ENCODE measurements around the gene TLR5.

TLR5 gene

DNA sequence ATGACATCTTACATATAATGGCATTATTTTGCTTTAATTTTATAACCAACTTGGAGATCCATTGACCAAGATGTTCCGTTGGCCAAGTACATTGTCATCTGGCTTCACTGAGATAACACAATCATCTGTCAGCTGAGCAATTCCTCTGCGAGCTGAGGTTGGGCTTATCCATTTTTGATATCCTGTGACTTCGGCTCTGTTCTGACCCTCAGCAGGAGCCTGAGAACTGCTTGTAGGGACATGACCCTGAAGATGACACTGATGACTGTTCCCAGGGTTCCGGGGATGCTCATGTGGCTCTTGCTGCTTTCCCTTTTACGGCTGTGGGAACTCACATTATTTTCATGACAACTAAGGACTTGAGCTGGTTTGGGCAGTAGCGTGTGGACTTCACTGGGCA lies 51.2 kb downstream of the TLR5 start:
- no peak for TF ChIP-seq Cebpa-rat (IDR thresholded peaks at IDR 0.05)
- Histone ChIP-seq H3K36me3 (no peaks in the 10 kb centered on the region), H3K27me3 (no peaks in the 10 kb centered on the region), H3K9me3 (no peaks in the 10 kb centered on the region), H3K27ac (no peak overlapping the region), H3K9ac (no peak overlapping the region), H3K4me1 (peaks cover 12% of the 10 kb centered on the region), H4K20me1 (no peaks in the 10 kb centered on the region), H3K4me3 (no peak overlapping the region), H3K4me2 (no peak overlapping the region)

DNA sequence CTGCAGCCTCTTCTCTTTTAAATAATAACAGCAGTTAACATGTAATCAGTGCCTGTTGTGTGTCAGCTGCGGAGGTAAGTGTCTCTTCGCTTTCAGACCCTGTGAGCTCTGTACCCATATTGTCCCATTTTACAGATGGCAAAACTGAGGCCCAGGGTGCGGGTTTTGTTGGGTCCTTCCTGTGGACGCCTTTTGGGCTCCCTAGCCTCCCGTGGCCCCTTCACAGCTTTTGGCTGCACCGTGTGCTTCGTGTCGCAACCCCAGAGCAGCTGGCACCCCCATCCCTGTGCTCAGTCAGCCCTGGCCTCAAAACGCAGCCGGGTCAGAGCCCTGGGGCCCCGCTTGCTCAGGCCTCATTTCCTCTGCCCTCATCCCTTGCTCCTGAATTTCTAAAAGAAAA lies 53.8 kb downstream of the TLR5 start:
- no peak overlapping the region for H3K4me2 ChIP-seq
- no peaks in the 10 kb centered on the region for H3K27me3 ChIP-seq
- H4K20me1 ChIP-seq = no peaks in the 10 kb centered on the region
- H3K4me3 ChIP-seq = no peak overlapping the region
- H3K27ac ChIP-seq = no peak overlapping the region
- H3K9ac ChIP-seq = no peak overlapping the region
- H3K4me1 ChIP-seq = peaks cover 18% of the 10 kb centered on the region
- H3K36me3 ChIP-seq = no peaks in the 10 kb centered on the region
- no peaks in the 10 kb centered on the region for H3K9me3 ChIP-seq
- no peak for TF ChIP-seq Cebpa-rat (IDR thresholded peaks at IDR 0.05)

DNA sequence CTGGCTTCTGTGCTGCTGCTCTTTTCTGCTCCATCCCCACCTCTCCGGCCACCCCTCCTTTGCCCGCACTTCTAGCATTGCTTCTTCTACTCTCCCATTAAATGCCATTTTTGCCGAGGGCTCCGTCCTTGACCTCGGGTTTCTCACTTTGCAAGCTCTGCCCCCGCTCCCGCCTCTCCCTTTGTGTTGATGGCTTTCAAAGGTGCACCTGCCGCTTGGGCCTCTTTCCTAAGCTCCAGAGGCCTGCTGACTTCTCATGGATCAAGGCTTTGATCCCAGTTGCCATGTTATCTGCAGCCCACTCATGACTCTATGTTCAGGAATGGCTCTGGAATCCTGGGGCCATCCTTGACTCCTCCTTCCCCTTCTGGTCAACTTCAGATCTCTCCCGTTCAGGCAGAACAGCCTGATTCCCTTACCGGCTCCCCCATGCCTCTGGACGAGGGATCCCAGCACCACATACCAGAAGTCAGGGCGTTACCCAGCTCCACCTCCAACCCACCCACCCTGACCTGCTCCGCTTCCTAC lies 54.3 kb downstream of the TLR5 start:
- H3K4me3 ChIP-seq = no peak overlapping the region
- H3K4me1 ChIP-seq = peaks cover 18% of the 10 kb centered on the region
- TF ChIP-seq Cebpa-rat (IDR thresholded peaks at IDR 0.05) = no peak
- H4K20me1 ChIP-seq = no peaks in the 10 kb centered on the region
- no peak overlapping the region for H3K27ac ChIP-seq
- no peaks in the 10 kb centered on the region for H3K27me3 ChIP-seq
- H3K4me2 ChIP-seq = no peak overlapping the region
- no peaks in the 10 kb centered on the region for H3K9me3 ChIP-seq
- no peak overlapping the region for H3K9ac ChIP-seq
- no peaks in the 10 kb centered on the region for H3K36me3 ChIP-seq

DNA sequence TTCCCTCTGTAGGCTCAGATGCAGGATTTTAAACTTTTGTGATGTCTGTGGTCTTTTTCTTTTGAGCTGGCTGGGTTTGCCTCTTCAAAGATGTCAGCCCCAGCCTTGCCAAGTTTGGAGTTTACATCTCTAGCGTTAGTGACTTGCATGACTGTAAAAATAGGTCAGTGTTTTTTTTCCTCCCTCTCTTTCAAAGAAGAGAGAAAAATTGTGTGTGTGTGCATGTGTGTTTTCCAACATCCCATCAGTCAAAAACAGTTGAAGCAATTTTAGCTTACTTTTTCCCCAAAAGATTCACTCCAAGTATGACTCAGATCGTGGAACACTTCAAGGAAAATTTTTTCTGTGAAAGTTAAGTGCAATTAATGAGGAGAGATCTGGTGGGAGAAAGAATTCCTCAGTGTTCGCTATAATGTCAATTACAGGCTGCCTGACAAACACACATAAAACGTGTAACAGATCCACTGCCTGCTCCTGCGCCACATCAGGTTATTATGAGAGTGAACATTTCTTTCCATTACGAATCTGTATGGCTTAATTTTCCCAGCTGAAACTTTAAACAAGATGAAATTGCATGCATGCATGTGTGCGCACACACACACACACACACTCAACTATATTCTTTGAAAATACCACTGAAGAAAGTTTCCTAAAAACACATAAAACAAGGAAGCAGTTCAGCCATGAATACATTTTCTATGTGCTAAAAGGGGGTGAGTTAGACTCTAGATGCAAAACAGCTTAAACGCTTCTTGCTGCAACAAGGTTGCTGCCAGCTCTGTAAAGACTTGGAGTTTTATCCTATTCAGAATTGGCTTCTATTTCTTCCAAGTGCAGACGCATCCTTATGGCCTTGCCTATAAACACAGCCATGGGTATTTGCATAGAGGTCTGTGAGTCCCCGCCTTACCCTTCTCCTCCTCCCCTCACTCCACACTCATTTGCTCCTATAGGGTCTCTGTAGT lies 55.5 kb downstream of the TLR5 start:
- Histone ChIP-seq H3K4me1 (peaks cover 25% of the 10 kb centered on the region), H3K4me3 (no peak overlapping the region), H3K36me3 (no peaks in the 10 kb centered on the region), H3K27me3 (no peaks in the 10 kb centered on the region), H3K27ac (no peak overlapping the region), H3K9ac (no peak overlapping the region), H3K9me3 (no peaks in the 10 kb centered on the region), H3K4me2 (no peak overlapping the region), H4K20me1 (no peaks in the 10 kb centered on the region)
- TF ChIP-seq Cebpa-rat (IDR thresholded peaks at IDR 0.05) = no peak

DNA sequence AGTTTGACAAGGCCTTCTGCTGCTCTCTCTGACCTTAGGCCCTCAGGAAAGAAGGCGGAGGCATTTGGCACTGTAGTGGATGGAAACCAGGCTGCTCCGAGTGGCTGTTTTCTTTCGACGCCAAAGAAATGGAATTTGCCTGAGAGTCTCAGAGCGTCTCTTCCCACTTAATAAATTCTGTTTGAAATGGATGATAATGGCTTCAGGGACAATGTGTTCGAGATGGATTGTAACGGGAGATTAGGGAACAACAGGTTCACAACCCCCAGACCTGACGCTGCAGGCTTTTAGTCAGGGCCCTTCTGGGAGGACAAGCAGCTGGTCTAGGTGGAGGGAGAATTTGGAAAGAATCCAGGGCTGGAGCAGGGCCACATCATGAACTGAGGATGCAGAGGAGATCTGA lies 58.6 kb downstream of the TLR5 start:
- TF ChIP-seq Cebpa-rat (IDR thresholded peaks at IDR 0.05) = no peak

DNA sequence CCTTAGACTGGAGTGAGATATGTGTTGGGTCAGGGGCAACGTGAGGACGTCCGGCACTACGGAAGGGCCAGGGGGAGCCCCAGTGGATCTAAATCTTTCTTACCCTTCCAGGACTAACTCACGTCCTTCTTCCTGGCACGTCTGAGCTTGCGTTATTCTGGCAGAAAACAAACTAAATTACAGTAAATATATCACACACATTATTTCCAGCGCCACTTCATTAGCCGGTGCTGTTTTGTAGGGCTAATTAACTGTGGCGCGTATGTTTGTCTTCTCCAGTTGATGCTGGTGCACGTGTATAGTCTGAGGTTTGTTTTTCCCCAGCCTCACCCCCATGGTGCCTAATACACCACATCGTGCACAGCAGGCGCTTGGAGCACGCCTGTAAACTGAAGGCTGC lies 59.2 kb downstream of the TLR5 start:
- no peak for TF ChIP-seq Cebpa-rat (IDR thresholded peaks at IDR 0.05)
- no peaks in the 10 kb centered on the region for H3K27me3 ChIP-seq
- no peak overlapping the region for H3K9ac ChIP-seq

More for the DNA sequence above, 58.6 kb downstream of the TLR5 start:
- Histone ChIP-seq H3K36me3 (no peaks in the 10 kb centered on the region), H3K4me2 (no peak overlapping the region), H3K27ac (no peak overlapping the region), H4K20me1 (no peaks in the 10 kb centered on the region), H3K9me3 (no peaks in the 10 kb centered on the region), H3K4me3 (no peak overlapping the region), H3K27me3 (no peaks in the 10 kb centered on the region), H3K9ac (no peak overlapping the region), H3K4me1 (peaks cover 35% of the 10 kb centered on the region)

DNA sequence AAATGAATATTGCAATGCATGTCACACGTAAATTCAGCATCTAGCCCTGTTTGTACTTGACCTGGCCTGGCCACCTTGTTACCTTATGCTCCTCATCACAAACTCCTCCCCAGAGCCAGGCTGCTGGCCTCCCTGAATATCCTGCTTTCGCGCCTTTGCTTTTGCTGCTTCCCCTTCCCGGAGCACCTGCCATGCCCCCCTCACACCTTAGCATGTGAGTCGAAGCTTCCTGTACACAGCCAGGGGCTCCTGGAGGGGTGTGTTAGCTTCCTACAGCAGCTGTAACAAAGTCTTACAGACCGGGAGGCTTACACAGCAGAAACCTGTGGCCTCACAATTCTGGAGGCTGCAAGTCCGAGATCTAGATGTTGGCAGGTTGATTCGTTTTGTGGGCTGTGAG lies 60.1 kb downstream of the TLR5 start:
- TF ChIP-seq Cebpa-rat (IDR thresholded peaks at IDR 0.05) = no peak
- Histone ChIP-seq H3K4me3 (no peak overlapping the region), H4K20me1 (no peaks in the 10 kb centered on the region), H3K4me1 (peaks cover 47% of the 10 kb centered on the region), H3K4me2 (peak overlapping the region; percentile 55), H3K9ac (no peak overlapping the region), H3K36me3 (no peaks in the 10 kb centered on the region), H3K27me3 (no peaks in the 10 kb centered on the region), H3K9me3 (no peaks in the 10 kb centered on the region), H3K27ac (0 out of 2 replicates have a peak overlapping the region, but pooled peaks have one; percentile 35)

More for the DNA sequence above, 59.2 kb downstream of the TLR5 start:
- Histone ChIP-seq H3K4me1 (peaks cover 41% of the 10 kb centered on the region), H3K9me3 (no peaks in the 10 kb centered on the region), H4K20me1 (no peaks in the 10 kb centered on the region), H3K4me2 (no peak overlapping the region), H3K36me3 (no peaks in the 10 kb centered on the region), H3K4me3 (no peak overlapping the region), H3K27ac (no peak overlapping the region)

DNA sequence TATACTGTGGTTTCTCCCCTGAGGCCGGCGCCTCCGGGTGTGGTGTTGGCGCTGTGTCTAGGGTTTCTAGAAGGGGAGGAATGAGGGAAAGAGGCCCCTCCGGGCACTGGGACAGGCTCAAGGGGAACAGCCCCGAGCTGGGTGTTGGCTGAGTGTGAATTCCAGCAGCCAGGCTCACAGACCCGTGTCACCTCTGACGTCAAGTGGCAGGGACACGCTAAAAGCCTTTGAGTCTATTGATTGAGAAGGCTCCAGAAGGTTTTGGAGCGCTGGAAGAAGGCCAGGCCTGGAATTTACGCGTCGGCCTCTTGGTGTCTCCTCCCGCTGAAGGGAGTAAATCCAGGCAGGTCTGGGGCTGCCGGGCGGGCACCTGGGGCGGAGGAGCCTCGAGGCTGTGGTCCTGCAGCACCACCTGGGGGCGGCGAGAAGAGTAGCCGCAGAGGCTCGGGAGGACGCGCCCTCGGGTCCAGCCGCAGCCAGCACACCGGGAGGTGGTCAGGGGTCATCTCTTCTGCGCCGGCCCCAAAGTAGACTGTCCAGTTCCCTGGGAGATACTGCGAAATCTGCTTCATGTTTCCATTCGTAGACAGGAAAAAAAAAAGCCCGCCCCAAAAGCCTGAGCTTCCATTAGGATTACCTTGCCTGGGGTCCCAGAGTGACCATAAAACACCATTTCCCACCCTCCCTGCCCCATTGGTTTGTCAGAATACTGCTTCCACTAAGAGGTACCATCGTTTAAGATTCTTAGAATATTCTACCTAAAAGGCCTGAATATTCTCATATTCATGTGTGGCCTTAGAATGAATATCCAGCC lies 61.7 kb downstream of the TLR5 start:
- H3K36me3 ChIP-seq = no peaks in the 10 kb centered on the region
- peak overlapping the region; percentile 77; the same call in 1 of the 2 replicates for H3K9ac ChIP-seq
- no peaks in the 10 kb centered on the region for H4K20me1 ChIP-seq
- no peaks in the 10 kb centered on the region for H3K9me3 ChIP-seq
- H3K4me1 ChIP-seq = peaks cover 51% of the 10 kb centered on the region
- no peaks in the 10 kb centered on the region for H3K27me3 ChIP-seq
- peak overlapping the region; percentile 77 for H3K4me2 ChIP-seq
- TF ChIP-seq Cebpa-rat (IDR thresholded peaks at IDR 0.05) = no peak
- peak overlapping the region; percentile 31; the same call in 1 of the 2 replicates for H3K4me3 ChIP-seq
- peak overlapping the region; percentile 87 for H3K27ac ChIP-seq

DNA sequence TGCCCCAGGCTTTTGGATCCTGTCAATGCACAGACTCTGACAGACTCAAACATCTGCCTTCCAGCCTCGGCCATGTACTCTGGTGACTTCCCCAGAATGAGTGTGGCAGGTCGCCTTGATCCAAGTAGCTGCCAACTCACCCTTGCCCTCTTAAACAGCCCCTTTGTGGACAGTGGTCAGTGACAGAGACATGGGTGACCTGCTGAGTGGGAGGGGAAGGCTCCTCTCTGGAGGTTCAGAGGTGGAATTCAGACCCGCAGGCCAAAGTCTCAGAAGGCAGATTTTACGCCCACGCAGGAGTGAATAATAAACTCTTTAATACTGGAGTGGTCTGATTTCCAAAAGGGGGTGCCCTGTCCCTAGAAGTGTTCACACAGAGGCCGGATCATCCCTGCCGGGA lies 63.5 kb downstream of the TLR5 start:
- Histone ChIP-seq H3K4me3 (no peak overlapping the region), H3K9ac (no peak overlapping the region), H3K4me2 (0 out of 2 replicates have a peak overlapping the region, but pooled peaks have one; percentile 4), H3K9me3 (no peaks in the 10 kb centered on the region), H3K27me3 (no peaks in the 10 kb centered on the region), H3K4me1 (peaks cover 46% of the 10 kb centered on the region), H3K36me3 (no peaks in the 10 kb centered on the region), H4K20me1 (no peaks in the 10 kb centered on the region), H3K27ac (no peak overlapping the region)
- no peak for TF ChIP-seq Cebpa-rat (IDR thresholded peaks at IDR 0.05)

Measured in BLaER1 (cell line).